Effector CD4-positive, alpha-beta T cell (primary cell): ENCODE results near the gene OPTC. TPM values are rescaled to one million over a fixed set of nuclear protein-coding genes. Genes with fewer than 3 reads are reported as not detected.
"Not testable (repeated sequence)": the region's sequence is repeated elsewhere in the genome, so short reads cannot be mapped to it uniquely, and the experiment has no call there.

Experiments
- DNase-seq: peaks from one replicate; pipeline ENCODE4 v3.0.0-alpha.2; 2020
- total RNA-seq: gene quantifications from one replicate; lab custom pipeline; 2026; lab: John Stamatoyannopoulos, UW

The OPTC gene, protein sequence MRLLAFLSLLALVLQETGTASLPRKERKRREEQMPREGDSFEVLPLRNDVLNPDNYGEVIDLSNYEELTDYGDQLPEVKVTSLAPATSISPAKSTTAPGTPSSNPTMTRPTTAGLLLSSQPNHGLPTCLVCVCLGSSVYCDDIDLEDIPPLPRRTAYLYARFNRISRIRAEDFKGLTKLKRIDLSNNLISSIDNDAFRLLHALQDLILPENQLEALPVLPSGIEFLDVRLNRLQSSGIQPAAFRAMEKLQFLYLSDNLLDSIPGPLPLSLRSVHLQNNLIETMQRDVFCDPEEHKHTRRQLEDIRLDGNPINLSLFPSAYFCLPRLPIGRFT
- not detected for total RNA-seq

DNA sequence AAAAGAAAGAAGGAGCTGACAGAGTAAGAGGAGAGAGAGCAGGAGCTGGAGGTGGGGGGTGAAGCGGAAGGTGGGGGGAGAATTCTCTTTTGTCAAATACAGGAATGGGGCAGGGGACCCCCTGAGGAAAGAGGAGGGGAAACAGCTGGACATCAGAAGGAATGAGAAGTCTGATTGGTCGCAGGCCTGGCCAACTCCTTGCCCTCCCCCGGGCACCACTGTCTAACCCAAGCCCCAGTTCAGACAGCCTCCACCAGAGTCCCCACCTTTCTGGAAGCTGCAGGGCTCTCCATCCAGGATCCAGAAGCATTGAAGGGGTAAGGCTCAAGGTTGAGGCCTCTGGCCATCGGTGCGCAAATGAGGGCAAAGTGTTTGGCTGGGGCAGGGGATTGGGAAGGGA lies at the start of gene OPTC:
Gene OPTC (plus strand): TSS at position 253 of the 400 bp plus-strand sequence. CDS start 1,853 bp downstream, outside the sequence.
- no peak for DNase-seq

DNA sequence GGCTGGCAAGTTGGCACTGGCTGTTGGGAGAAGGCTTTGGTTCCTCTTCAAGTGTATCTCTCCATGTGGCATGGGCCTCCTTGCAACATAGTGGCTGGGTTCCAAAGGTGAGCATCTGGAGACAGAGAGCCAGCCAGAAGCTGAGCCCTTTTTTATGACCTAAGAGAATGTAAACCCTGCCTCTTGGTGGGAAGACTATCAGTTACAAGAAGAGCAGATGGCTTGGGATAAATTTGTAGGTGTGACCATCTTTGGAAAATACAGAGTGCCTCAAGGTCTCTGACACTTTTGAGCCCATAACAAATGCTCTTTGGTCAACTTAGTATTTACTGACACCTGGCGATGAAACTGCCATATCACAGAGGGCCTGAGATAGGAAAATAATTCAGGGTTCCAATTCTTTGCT lies 49.8 kb upstream of the OPTC start:
- no peak for DNase-seq

DNA sequence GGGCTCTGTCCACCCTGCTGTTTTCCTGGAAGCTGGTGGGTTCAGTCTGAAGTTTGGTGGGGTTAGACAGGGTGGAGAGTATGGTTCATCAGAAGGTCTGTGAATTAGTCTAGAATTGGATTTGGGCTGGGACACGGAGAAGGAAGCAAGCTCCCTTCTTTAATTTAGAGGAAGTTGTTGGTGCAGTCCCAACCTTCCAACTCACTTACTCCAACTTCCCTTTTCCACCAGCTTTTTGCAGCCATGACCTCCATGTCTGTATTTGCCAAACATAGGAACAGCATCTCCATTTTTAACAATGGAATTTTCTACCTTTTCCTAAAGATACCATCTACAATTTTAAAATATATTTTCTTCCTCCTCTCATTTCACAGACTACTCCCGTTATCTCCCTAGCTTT lies 46.8 kb upstream of the OPTC start:
- no peak for DNase-seq

DNA sequence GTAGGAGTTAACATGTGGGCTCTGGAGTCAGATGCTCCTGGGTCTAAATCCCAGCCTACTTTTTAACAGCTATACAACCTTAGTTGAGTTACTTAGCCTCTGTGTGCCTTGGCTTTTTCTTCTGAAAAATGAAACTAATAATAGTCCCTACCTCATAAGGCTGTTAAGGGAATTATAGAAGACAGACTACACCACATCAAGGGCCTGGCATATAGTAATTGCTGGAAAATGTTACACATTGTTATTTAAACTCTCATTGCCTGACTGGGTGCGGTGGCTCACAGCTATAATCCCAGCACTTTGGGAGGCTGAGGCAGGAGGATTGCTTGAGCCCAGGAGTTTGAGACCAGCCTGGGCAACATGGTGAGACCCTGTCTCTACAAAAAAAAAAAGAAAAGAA lies 46.4 kb upstream of the OPTC start:
- not testable (repeated sequence) for DNase-seq

DNA sequence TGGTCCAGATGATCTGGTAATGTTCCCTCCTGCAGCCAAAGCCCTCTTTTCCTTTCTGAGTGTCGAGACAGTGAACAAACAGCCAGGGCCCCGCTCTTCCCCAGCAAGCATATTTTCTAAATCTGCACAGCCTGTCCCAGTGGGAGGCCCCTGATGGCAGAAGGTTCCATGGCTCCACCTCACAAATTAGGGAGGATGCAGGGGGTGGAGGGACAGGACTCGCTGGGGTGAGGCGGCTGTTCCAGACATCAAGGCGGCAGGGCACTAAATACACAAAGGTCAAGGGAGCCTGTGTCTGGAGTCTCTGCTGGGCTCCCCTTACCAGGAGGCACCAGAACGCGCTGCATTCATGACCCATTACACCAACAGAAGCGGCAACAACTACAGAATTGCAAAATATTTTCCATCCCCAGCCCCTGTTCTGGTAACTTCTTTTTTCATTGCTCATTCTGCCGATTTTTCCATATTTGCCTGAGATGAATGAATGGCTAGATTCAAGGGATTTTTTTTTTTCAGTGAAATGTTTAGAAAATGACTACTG lies 45.4 kb upstream of the OPTC start:
- no peak for DNase-seq

DNA sequence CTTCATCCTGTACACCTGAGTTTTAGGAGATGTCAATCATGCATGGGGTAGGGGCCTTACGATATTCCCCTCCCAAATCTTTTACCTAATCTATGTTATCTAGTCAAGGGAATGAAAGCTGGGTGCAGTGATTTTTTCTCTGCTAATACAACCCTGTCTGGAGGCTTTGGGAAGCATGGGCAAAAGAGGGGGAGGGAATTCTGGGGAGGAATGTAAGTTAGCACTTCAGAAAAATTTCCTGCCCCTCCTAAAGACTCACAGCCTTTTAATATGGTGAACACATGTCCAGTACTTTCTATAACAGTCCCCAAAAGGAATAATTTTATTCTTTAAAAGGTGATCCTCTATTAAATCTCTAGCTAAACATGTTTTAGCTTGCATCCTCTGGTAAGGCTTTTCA lies 44.0 kb upstream of the OPTC start:
- no peak for DNase-seq

DNA sequence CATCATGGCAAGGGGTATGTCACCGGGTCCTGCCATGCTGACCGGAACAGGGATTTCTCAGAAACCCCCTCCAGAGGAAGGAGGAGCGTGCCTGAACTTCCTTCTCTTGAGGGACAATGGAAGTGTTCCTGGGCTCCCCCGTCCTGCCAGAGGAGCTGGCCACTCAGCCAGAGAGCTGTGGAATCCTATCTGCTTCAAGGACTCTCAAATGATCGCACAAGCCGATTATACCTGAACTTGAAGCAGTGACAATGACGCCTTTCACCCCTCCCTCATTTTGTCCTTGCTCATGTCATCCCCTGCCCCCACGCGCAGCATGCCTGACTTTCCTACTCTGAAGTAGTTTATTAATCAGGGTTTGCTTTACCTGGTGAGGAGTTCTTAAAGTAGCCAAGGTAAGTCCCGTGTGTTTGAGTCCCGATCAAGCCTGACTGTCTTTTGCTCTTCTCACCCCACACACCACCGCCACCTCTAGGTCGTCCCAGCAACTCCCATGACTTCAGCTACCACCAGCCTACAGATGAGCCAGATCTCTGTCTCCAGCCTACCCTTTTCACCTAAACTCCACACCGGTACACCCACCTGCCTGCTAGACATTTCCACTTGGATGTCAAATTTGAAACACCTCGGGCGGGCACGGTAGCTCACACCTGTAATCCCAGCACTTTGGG lies 43.3 kb upstream of the OPTC start:
- no peak for DNase-seq

DNA sequence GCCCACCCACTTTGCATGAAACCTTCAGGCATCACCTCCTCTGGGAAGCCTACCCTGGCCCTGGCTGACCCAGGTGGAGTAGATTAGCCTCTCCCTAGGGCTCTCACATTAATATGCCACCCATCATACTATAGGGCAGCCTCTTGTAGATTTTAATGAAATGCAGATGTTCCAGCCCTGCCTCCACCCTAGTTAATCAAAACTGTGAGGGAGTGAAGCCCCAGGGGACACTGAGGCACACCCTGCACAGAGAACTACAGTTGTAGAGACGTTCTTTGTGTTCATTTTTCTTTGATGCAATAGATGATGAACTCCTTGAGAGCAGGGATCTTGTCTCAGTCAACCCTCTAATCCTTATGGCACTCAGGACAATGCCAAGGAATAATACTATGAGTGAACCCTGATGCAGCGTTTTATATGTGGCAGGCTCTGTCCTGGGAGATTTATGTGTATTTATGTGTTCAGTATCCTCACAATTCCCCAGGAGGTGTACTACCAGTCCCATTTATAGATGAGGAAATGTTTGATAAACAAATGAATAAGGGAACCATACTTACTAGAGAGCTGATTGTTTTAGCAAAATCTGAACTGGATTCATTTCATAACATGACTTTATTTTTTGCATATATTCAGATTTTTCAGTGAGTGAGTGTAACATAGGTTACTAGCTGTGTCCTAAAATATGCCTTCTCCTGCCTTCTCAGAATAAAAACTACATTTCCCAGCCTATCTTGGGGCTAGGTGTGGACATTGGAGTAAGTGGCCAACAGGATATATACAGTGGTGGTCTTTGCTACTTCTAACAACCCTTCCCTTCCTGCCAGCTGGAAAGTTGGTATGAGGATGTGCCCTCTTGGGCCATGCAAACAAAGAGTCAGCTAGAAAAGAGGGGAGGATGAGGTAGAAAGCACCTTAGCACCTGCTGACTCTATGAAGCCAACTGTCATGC lies 41.8 kb upstream of the OPTC start:
- no peak for DNase-seq

DNA sequence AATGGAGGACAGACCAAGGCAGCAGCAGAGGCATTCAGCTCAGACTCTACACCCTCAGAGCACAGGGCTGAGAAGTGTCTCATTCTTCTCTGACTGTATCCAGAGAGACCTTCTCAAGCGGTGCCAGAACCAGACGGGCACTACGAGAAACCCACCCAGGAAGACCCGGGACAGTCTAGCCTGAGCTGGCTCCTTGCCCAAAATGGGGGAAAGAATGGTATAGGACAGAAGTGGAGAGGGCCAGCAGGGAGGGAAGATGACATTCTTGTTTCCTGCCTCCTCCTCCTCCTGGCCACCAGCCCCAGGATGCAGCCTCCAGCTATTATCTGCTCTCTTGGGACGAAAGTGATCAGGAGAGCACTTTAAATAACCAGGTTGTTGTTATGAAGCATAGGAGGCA lies 40.9 kb upstream of the OPTC start:
- DNase-seq: no peak

DNA sequence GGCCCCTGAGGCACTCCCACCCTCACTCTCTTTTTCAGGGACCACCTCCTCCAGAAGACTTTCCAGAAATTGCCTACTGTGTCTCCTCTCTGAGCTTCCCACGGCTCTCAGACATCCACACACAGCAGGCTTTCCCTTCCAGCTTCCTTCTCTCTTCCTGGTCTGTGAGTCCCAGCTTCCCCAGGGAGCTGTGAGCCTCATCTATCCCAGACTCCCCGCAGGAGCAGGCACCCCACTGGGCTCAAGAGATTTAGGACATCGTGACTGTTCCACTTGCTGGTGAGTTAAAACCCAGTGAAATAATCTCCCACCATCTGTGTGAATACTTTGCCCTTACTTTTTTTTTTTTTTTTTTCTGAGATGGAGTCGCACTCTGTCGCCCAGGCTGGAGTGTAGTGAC lies 40.3 kb upstream of the OPTC start:
- DNase-seq: no peak

DNA sequence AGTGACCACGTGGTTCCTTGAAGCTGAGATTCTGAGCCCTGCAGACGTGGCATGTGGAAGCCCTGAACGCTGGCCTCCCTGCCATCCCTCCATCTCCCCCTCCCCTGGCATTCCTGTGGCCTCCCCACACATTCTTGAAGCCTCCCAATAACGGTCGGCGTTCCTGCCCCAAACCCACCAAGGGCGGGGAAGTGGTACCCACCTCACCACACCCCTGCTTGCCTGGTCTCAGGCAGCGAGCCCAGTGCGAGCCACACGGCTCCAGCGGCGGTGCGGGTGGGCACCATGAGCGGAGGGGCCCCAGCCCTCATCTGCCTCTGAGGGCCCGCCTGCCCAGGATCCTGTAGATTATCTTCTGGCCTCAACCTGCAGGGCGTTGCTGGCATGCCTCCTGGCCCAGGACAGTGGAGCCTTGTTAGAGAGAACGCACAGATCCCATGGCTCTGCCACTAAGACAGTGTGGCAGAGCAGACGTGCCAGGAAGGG lies 38.9 kb upstream of the OPTC start:
- no peak for DNase-seq

DNA sequence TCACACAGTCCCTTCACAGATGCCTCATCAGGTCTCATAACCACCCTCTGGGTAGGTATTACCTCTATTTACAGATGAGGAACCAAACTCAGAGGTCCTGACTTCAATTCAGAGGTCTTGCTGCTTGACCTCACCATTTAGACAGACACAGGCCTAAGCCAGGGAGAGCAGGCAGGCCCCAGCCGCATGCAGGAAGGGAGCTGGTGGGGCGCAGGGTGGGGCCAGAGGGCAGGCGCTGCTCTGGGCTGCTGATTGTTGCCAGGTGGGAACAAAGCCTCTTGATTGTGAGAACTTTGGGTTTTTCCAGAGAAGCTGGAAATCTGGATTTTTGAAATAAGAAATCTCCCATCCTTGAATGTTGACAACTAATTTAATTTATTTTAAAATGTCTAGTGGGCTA lies 38.2 kb upstream of the OPTC start:
- no peak for DNase-seq

DNA sequence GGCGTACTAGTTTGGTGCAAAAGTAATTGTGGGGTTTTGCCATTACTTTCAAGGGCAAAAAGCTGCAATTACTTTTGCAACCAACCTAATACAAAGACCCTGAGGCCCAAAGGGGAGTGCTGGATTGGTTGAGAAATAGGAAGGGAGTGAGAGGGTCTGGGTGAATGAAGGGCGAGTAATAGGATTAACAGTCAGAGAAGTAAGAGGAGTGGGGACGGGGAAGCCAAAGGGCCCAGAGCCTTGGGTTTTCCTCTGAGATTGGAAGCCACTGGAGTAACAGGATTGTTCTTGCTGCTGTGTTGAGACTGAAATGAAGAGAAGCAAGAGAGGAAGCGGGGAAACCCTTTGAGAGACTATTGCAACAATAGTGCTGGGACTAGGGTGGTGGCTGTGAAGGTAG lies 37.4 kb upstream of the OPTC start:
- DNase-seq: no peak

DNA sequence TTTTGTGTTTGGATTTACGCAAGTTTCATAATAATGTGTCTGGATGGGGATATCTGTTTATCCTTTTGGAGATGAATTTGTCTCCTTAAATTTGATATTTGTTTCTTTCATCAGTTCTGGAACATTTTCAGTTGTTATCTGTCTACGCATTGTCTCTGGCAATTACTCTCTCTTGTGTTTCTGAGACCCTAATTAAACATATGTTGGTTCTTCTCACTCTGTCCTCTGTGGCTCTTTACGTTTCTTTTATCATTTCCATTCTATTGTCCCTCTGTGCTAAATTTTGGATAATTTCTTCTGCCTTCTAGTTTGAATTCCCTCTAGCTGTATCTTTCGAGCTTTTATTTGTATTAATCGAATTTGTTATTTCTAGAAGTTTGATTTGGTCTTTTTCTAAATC lies 35.9 kb upstream of the OPTC start:
- no peak for DNase-seq

DNA sequence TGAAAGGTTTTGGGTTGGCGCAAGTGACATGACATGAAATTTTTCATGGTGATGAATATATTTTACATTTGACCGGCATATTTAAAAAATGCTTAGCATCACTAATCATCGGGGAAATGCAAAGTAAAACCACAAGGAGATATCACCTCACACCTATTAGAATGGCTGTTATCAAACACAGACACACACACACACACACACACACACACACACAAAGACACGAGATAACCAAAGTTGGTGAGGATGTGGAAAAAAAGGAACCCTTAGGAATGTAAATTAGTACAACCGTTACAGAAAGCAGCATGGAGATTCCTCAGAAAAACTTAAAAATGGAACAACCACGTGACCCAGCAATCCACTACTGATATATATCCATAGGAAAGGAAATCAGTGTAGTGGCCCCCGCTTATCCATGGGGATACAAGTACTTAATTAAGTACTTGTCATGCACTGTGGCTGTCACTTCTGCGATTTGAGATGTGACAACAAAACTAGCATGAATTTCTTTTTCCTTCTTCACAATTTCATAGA lies 34.2 kb upstream of the OPTC start:
- no peak for DNase-seq

DNA sequence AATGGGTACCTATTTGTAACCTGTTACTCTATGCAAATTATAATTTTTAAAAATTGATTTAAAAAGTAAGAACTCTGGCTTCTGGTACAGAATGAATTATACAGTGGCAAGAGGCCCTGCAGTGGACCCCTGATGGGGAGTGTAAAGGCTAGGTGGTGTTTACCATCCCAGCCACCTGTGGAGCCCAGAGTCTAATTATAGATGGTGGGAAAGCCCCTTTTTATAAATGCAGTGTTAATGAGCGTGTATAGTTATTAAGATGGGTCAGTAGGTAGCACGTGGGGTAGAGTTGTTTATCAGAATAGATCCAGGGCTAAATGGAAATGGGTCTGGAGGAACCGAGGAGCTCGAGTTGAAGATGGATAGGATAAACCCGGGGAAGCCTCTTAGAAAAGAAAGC lies 32.2 kb upstream of the OPTC start:
- no peak for DNase-seq

DNA sequence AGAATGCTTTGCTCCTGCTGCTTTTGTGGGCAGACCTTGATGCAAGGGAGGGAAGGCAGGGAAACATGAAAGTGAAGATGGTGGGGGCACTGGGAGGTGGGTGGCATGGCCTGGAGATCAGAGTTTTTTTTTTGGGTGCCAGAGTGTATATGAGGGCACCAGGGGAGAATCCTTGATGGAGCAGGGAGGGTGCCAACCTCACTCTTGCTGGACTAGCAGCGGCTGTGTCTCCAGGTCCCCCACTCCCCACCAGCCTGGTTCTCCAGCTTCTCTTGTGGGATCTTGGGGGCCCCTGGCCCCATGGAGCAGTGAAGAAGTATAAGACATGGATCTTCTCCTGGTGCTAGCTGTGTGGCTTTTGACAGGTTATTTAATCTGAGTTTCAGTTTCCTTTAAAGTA lies 31.8 kb upstream of the OPTC start:
- no peak for DNase-seq

DNA sequence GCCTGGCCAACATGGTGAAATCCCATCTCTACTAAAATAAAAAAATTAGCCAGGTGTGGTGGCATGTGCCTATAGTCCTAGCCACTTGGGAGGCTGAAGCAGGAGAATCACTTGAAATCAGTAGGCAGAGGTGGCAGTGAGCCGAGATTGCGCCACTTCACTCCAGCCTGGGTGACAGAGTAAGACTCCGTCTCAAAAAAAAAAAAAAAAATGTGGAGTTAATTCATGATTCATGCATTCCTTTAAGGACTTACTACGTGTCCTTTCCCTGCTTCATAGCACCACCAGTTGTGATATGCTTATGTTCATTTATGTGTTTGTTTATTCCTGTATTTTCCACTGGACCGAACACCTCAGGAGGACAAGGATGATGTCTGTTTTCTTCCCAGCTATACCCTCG lies 31.1 kb upstream of the OPTC start:
- no peak for DNase-seq

DNA sequence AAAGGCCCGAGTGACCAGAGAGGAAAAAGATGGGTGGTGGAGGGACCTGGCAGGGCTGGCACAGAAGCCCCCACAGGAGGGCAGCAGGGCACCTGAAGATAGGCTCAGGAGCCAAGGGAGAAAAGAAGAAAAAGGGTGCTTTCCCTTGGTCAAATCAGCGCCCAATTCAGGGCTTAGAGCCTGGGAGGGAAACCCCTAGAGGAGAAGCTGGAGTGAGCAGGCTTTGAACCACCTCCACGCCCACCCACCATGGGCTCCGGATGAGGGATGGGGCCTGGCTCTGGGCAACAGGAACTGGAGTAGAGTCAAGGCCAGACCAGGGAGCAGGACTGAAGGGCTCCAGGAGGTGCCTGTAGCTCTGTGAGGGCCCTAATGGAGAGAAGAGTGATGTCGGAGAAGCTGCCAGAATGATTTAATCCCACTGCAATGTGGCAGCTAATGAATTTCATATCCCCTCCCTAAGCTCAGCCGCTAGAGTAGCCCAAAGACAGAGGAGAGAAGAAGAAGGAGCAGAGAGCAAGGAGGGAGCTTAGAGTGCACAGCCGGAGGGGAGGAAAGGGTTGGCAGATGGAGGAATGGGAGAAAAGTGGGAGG lies 30.4 kb upstream of the OPTC start:
- no peak for DNase-seq

DNA sequence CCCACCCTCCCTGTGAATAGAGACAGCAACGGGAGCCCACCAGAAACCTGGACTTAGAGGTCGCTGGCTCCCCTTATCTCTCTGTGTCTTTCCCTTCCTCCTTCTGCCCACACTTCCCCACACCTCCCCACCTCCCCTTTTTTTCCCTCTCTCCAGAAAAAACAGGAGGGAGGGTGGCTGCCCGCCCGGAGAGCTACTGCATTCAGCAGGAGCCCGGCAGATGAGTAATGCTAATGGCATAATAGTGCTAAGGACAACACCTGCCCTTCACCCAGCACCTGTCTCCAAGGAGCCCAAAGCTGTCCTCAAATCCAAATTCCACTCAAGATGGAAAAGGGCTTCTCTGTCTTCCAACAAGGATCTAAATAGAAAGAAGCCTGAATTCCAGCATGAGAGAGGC lies 29.7 kb upstream of the OPTC start:
- no peak for DNase-seq

DNA sequence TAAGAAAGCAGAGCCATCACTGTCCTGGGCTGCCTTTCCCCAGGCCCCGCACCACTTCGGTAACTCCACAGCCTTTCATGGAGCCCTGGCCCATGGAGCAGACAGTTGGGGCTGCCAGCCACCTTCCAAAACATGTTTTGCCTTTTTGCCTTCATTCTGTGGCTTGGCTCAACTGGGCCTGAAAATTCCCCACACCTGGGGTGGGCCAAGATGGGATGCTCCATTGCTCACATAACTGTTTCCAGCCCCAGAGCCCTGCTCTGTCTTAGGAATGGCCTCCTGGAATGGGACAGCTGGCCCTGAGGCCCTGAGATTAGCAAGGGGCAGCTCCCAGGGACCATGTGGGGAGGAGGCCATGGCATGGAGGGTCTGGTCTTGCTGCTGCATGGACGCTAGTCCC lies 29.2 kb upstream of the OPTC start:
- no peak for DNase-seq

DNA sequence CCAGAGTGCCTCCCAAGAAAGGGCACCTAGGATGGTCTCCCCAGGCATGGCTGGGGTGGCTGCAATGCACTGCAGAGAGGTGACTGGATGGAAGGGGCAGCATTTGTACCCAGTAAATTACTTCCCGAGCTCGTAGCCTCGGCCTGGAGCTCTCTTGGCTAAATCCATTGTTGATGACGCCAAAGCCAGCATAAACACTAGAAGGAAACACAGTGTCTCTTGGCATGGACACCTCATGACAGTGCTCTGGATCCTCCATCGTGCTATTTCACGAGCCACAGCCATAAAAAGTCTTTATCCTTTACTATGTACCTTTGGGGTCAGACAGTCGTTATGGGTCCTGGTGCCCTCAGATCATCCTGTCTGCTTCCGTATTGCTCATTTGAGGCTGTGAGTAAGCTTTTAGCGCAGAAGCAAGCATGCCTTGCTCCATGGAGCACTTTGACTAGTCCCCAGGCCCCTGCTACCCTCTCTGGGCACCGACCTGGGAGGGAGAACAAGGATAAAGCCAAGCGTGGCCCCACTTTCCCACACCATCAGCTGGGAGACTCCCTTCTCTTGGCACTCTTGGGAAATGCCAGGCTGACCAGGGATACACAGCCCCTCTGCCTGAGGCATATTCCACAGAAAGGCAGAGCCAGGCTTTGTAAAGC lies 28.7 kb upstream of the OPTC start:
- no peak for DNase-seq
